Osteoblast (primary cell): ENCODE results near the gene ATN1. TPM values are rescaled to one million over a fixed set of nuclear protein-coding genes. Genes with fewer than 3 reads are reported as not detected.
A peak's percentile ranks its signal among the peaks of the same experiment; 100 is the strongest.

Source experiments
- DNase-seq: peaks from one replicate; pipeline ENCODE4 v3.0.0; 2011; ENCODE audit warnings: low spot score, mixed read lengths; ENCODE audit not compliant: insufficient read length; ENCODE audit errors: missing footprints
- H2AFZ ChIP-seq: 2 replicates; pipeline ENCODE4 v1.6.0; 2011; ENCODE audit warnings: mild to moderate bottlenecking, low read length
- H3K27ac ChIP-seq: 2 replicates; pipeline ENCODE4 v1.5.1; 2011; ENCODE audit warnings: mild to moderate bottlenecking, low read depth, low read length, moderate library complexity
- H3K27me3 ChIP-seq: 2 replicates; pipeline ENCODE4 v1.6.0; 2012; ENCODE audit warnings: mild to moderate bottlenecking, control low read depth, inconsistent platforms, low read length, moderate library complexity; ENCODE audit not compliant: insufficient read depth
- H3K36me3 ChIP-seq: 2 replicates; pipeline ENCODE4 v1.5.1; 2011; ENCODE audit warnings: mild to moderate bottlenecking, low read length, control low read depth, moderate library complexity; ENCODE audit not compliant: insufficient read depth
- H3K4me1 ChIP-seq: 2 replicates; pipeline ENCODE4 v1.5.1; 2011; ENCODE audit warnings: mild to moderate bottlenecking, low read length, control low read depth, moderate library complexity; ENCODE audit not compliant: insufficient read depth
- H3K4me2 ChIP-seq: 2 replicates; pipeline ENCODE4 v1.6.0; 2011; ENCODE audit warnings: mild to moderate bottlenecking, low read length; ENCODE audit not compliant: insufficient read depth
- H3K4me3 ChIP-seq: fragments of 200-600 bp; sonication (generic); 3 replicates; pipeline ENCODE4 v1.5.1; 2012; ENCODE audit warnings: mild to moderate bottlenecking, low read length, inconsistent platforms; ENCODE audit not compliant: insufficient read depth
- H3K79me2 ChIP-seq: 2 replicates; pipeline ENCODE4 v1.6.0; 2012; ENCODE audit warnings: mild to moderate bottlenecking, low read length, control low read depth, inconsistent platforms; ENCODE audit not compliant: insufficient read depth
- H3K9me3 ChIP-seq: 2 replicates; pipeline ENCODE4 v1.5.1; 2011; ENCODE audit warnings: low read depth, low read length, control low read depth
- H4K20me1 ChIP-seq: 2 replicates; pipeline ENCODE4 v1.6.0; 2012; ENCODE audit warnings: mild to moderate bottlenecking, low read length, control low read depth; ENCODE audit not compliant: insufficient read depth
- CTCF ChIP-seq: IDR thresholded peaks from 2 replicates; pipeline ENCODE4 v1.5.1; 2011; ENCODE audit warnings: mild to moderate bottlenecking, low read depth, low read length, moderate library complexity; ENCODE audit errors: extremely low read depth
- total RNA-seq: library from RNA; depleted of rRNA; stranded (reverse); fragments of >200 nt; gene quantifications from 2 replicates; pipeline ENCODE4 v1.2.3, GENCODE V29; 2012

Gene ATN1
- total RNA-seq, 1 donor, result 14.1 TPM

- Histone ChIP-seq H3K27me3 (no peaks in the 10 kb centered on the region), H3K27ac (no peak overlapping the region), H2AFZ (no peak overlapping the region), H3K4me3 (no peak overlapping the region), H3K79me2 (no peaks in the 10 kb centered on the region), H3K4me1 (peaks cover 12% of the 10 kb centered on the region), H3K4me2 (no peak overlapping the region), H3K9me3 (no peaks in the 10 kb centered on the region), H4K20me1 (no peaks in the 10 kb centered on the region), H3K36me3 (no peaks in the 10 kb centered on the region)
- no peak for TF ChIP-seq CTCF
- DNase-seq, result peak; percentile 85
Measured at GRCh38 chr12:6955108-6956020, 27.6 kb downstream of the ATN1 start.

- no peaks in the 10 kb centered on the region for H3K79me2 ChIP-seq
- no peak for DNase-seq
- no peak overlapping the region for H2AFZ ChIP-seq
- no peak overlapping the region for H3K27ac ChIP-seq
- no peak overlapping the region for H3K4me3 ChIP-seq
- no peaks in the 10 kb centered on the region for H3K27me3 ChIP-seq
- H4K20me1 ChIP-seq, result no peaks in the 10 kb centered on the region
- H3K9me3 ChIP-seq, result no peaks in the 10 kb centered on the region
- no peak for TF ChIP-seq CTCF
- no peaks in the 10 kb centered on the region for H3K36me3 ChIP-seq
- peaks cover 16% of the 10 kb centered on the region for H3K4me1 ChIP-seq
- H3K4me2 ChIP-seq, result no peak overlapping the region
Measured at GRCh38 chr12:6956021-6956727, 28.4 kb downstream of the ATN1 start.

DNA sequence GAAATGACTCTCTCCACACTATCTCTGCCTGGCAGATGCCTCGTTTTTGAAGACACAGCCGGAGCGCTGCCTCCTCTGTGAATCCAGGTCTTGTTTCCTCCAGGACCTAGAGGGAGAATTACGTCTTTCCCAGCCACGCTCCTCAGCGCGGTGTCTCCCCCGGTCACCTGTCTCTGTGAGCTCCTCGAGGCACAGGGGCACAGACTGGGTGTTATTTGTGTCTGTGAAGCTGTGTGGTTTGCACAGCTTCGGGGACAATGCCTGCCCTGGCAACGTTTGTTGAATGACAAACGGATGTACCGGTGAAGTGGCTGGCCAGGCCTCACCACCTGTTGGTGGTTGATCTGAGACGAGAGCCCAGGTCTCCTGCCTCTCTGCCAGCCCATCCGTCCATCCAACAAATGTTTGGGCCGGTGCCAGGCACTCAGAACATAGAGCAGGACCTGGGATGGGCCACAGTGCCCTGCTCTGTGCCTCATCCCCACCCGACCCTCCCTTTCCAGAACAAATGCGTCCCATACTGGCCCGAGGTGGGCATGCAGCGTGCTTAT lies 29.5 kb downstream of the ATN1 start:
- DNase-seq, result no peak
- TF ChIP-seq CTCF, result no peak
- Histone ChIP-seq H3K4me2 (no peak overlapping the region), H3K4me3 (no peak overlapping the region), H4K20me1 (no peaks in the 10 kb centered on the region), H3K4me1 (peaks cover 26% of the 10 kb centered on the region), H3K79me2 (no peaks in the 10 kb centered on the region), H3K27me3 (no peaks in the 10 kb centered on the region), H3K27ac (no peak overlapping the region), H3K36me3 (no peaks in the 10 kb centered on the region), H2AFZ (no peak overlapping the region), H3K9me3 (no peaks in the 10 kb centered on the region)
